Panc1 (cell line): Measurements from ENCODE around the gene OSBP2.

Experiments
- CTCF ChIP-seq: fragments of 450-650 bp; IDR thresholded peaks from 2 replicates; pipeline ENCODE4 v1.5.1; 2017; ENCODE audit warnings: mild to moderate bottlenecking
- POLR2AphosphoS5 ChIP-seq: IDR thresholded peaks from 2 replicates; pipeline ENCODE4 v1.6.1; 2012; ENCODE audit warnings: mild to moderate bottlenecking, low read depth, low read length, moderate library complexity

GRCh38 chr22:30744224-30744623 lies 49.5 kb downstream of the OSBP2 start:
- TF ChIP-seq CTCF = no peak
- no peak for TF ChIP-seq POLR2AphosphoS5
